Ascending aorta (tissue), 2 donors: ENCODE results near the gene SLC22A9. TPM values are rescaled to one million over a fixed set of nuclear protein-coding genes. Genes with fewer than 3 reads are reported as not detected.

Experiments used
- DNase-seq, 2 donors: peaks; one replicate each; pipeline ENCODE4 v3.0.0-alpha.2; 2019; ENCODE audit warnings: low spot score in 2 of 2
- H3K27ac ChIP-seq, 2 donors: fragments of 200-600 bp; sonication (generic); one replicate each; pipeline ENCODE4 v1.5.1; 2016 to 2017; ENCODE audit warnings: mild to moderate bottlenecking in 1 of 2
- H3K27me3 ChIP-seq: fragments of 200-600 bp; sonication (generic); one replicate; pipeline ENCODE4 v1.5.1; 2017
- H3K36me3 ChIP-seq, 2 donors: fragments of 200-600 bp; sonication (generic); one replicate each; pipeline ENCODE4 v1.5.1; 2016
- H3K4me1 ChIP-seq, 2 donors: fragments of 200-600 bp; sonication (generic); one replicate each; pipeline ENCODE4 v1.5.1; 2016 to 2017; ENCODE audit warnings: mild to moderate bottlenecking in 1 of 2
- H3K4me3 ChIP-seq, 2 donors: fragments of 200-600 bp; sonication (generic); one replicate each; pipeline ENCODE4 v1.5.1; 2016 to 2017; ENCODE audit warnings: mild to moderate bottlenecking in 1 of 2
- H3K9me3 ChIP-seq, 2 donors: fragments of 200-600 bp; sonication (generic); one replicate each; pipeline ENCODE4 v1.5.1; 2016
- intact Hi-C: fragments of 100-400 bp; cut with DNase I; formaldehyde crosslinking; loops from one replicate; pipeline ENCODE4 v1.15.1; 2023
- total RNA-seq: library from RNA; depleted of rRNA; stranded (reverse); fragments of >200 nt; gene quantifications from one replicate; pipeline ENCODE4 v1.1.0, GENCODE V29; 2016
- TF ChIP-seq, protein P1 (sequence below), 3 experiments: fragments of 200-600 bp in 2 of 3; fragments of 450-650 bp in 1 of 3; sonication (generic) in 2 of 3; IDR thresholded peaks; one replicate each; pipeline ENCODE4 v1.5.1; 2016 to 2019; ENCODE audit warnings: antibody characterized with exemption in 3 of 3, mild to moderate bottlenecking in 1 of 3, moderate library complexity in 1 of 3

Gene SLC22A9
- total RNA-seq, 1 donor from 2014 or later = not detected

DNA sequence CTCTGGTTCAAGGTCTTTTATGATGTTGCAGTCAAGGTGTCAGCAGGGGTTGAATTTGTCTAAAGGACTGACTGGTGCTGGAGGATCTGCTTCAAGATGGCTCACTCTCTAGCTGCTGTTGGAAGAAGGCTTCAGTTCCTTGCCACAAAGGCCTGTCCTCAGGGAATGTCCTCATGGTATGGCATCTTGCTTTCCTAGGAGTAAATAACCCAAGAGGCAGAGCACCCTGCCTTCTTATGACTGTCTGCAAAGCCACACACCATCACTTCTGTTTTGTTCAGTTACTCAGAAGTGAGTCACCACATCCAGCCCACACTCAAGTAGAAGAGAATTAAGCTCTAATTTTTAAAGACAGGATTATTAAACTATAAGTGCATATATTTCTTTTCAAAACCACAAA lies 76.1 kb downstream of the SLC22A9 start:
- Histone ChIP-seq H3K4me1 (no peaks in the 10 kb centered on the region), H3K9me3 (no peaks in the 10 kb centered on the region), H3K27me3 (no peaks in the 10 kb centered on the region), H3K4me3 (no peak overlapping the region), H3K36me3 (no peaks in the 10 kb centered on the region), H3K27ac (no peak overlapping the region)
- intact Hi-C loops = no loop called here
- TF ChIP-seq, protein P1, sequence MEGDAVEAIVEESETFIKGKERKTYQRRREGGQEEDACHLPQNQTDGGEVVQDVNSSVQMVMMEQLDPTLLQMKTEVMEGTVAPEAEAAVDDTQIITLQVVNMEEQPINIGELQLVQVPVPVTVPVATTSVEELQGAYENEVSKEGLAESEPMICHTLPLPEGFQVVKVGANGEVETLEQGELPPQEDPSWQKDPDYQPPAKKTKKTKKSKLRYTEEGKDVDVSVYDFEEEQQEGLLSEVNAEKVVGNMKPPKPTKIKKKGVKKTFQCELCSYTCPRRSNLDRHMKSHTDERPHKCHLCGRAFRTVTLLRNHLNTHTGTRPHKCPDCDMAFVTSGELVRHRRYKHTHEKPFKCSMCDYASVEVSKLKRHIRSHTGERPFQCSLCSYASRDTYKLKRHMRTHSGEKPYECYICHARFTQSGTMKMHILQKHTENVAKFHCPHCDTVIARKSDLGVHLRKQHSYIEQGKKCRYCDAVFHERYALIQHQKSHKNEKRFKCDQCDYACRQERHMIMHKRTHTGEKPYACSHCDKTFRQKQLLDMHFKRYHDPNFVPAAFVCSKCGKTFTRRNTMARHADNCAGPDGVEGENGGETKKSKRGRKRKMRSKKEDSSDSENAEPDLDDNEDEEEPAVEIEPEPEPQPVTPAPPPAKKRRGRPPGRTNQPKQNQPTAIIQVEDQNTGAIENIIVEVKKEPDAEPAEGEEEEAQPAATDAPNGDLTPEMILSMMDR (IDR thresholded peaks at IDR 0.05) = no peak
- DNase-seq = no peak

DNA sequence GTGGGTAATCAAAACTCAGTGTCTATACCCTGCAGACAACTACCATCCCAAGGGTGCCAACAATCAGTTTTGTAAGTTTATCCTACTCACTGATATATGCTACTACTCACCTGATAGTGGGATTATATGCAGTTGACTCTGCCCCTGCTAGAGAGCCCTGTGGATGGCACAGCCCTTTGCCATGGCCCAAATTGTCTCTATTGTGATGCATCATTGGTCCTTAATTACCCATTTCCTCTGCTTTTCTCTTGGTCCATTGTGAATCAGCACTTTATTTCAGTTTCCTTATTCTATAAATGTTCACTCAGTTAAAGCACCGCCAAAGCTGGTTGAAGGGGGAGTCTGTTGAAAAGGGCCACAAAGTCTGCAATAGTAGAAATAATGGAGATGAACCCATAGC lies 79.1 kb downstream of the SLC22A9 start:
- no peak for DNase-seq
- TF ChIP-seq, protein P1 (IDR thresholded peaks at IDR 0.05) = no peak
- Histone ChIP-seq H3K27ac (no peak overlapping the region), H3K4me3 (no peak overlapping the region), H3K27me3 (no peaks in the 10 kb centered on the region), H3K9me3 (no peaks in the 10 kb centered on the region), H3K4me1 (no peaks in the 10 kb centered on the region), H3K36me3 (no peaks in the 10 kb centered on the region)
- intact Hi-C loops = no loop called here

DNA sequence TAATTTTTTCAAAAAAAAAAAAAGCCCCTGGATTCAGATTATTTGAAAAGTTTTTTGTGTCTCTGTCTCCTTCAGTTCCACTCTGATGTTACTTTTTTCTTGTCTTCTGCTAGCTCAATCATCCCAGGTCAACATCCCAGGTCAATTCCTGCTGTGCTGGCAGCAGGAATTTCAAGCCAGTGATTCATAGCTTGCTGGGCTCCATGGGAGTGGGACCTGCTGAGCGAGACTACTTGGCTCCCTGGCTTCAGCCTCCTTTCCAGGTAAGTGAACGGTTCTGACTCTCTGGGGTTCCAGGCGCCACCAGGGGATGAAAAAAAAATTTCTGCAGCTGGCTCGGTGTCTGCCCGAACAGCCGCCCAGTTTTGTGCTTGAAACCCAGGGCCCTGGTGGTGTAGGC lies 90.0 kb downstream of the SLC22A9 start:
- Histone ChIP-seq H3K4me1 (no peaks in the 10 kb centered on the region), H3K27me3 (no peaks in the 10 kb centered on the region), H3K4me3 (no peak overlapping the region), H3K27ac (no peak overlapping the region), H3K9me3 (no peaks in the 10 kb centered on the region), H3K36me3 (no peaks in the 10 kb centered on the region)
- TF ChIP-seq, protein P1 (IDR thresholded peaks at IDR 0.05) = no peak
- no peak for DNase-seq
- intact Hi-C loops = no loop called here

Other genes with a start within 250 kb of the SLC22A9 start
- gene SLC22A24, start 225.6 kb upstream of the SLC22A9 start, total RNA-seq = not detected
- not detected for gene SLC22A25, start 126.2 kb upstream of the SLC22A9 start, total RNA-seq
- gene PLAAT5, start 121.4 kb downstream of the SLC22A9 start, total RNA-seq = 0.21 TPM
- not detected for gene LGALS12, start 136.3 kb downstream of the SLC22A9 start, total RNA-seq
- gene PLAAT4, start 167.0 kb downstream of the SLC22A9 start, total RNA-seq = 1.1 TPM
- gene PLAAT2, start 193.6 kb downstream of the SLC22A9 start, total RNA-seq = not detected
- gene PLAAT3, start 244.6 kb downstream of the SLC22A9 start, total RNA-seq = 21.1 TPM